WERI-Rb-1 (cell line): ENCODE data around the gene HIPK2.

Experiments
- DNase-seq: peaks from one replicate; pipeline ENCODE4 v3.0.0-alpha.2; 2020
- H3K27ac ChIP-seq: fragments of 250-450 bp; sonication (Bioruptor Pico); 2 replicates; pipeline ENCODE4 v1.5.1; 2020; ENCODE audit warnings: mild to moderate bottlenecking, moderate library complexity
- H3K27me3 ChIP-seq: fragments of 250-450 bp; sonication (Bioruptor Pico); 2 replicates; pipeline ENCODE4 v1.5.1; 2021; ENCODE audit warnings: mild to moderate bottlenecking, low read depth, moderate library complexity; ENCODE audit not compliant: insufficient read depth, severe bottlenecking
- H3K36me3 ChIP-seq: fragments of 250-450 bp; sonication (Bioruptor Pico); 2 replicates; pipeline ENCODE4 v1.5.1; 2020; ENCODE audit warnings: mild to moderate bottlenecking, moderate library complexity
- H3K4me3 ChIP-seq: 2 replicates; pipeline ENCODE4 v1.5.1; 2011; ENCODE audit warnings: low read depth, mild to moderate bottlenecking, control low read depth, low read length
- H3K9me3 ChIP-seq: fragments of 250-450 bp; sonication (Bioruptor Pico); 2 replicates; pipeline ENCODE4 v1.5.1; 2021; ENCODE audit warnings: mild to moderate bottlenecking, moderate library complexity; ENCODE audit not compliant: severe bottlenecking
- TF ChIP-seq, protein P1 (sequence below): IDR thresholded peaks from 2 replicates; pipeline ENCODE4 v1.5.1; 2011; ENCODE audit warnings: low read depth, mild to moderate bottlenecking, control low read depth, inconsistent platforms, low read length

The HIPK2 gene

DNA sequence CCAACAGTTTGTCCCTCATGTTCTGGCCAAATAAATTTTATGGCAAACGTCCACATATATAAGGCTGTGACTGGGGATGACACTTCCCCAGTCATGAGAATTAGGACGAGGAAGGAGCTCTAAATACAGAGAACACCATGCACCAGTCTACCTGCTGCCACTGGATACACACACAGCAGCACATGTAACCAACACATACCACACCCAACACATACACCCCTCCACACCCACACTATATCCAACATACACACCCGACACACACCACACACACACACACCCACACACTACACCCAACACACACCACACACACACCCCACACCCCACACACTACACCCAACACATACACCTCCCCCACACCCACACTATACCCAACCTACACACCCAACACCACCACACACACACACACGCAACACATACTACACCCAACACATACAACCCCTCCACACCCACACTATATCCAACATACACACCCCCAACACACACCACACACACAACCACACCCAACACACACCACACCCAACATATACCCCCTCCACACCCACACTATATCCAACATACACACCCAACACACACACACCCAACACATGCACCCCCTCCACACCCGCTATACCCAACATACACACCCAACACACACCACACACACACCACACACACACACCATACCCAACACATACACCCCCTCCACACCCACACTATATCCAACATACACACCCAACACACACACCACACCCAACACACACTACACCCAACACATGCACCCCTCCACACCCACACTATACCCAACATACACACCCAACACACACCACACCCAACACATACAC is 74.1 kb downstream of the HIPK2 start:
- H3K27ac ChIP-seq: no peak overlapping the region
- H3K27me3 ChIP-seq: no peaks in the 10 kb centered on the region
- TF ChIP-seq, protein P1, sequence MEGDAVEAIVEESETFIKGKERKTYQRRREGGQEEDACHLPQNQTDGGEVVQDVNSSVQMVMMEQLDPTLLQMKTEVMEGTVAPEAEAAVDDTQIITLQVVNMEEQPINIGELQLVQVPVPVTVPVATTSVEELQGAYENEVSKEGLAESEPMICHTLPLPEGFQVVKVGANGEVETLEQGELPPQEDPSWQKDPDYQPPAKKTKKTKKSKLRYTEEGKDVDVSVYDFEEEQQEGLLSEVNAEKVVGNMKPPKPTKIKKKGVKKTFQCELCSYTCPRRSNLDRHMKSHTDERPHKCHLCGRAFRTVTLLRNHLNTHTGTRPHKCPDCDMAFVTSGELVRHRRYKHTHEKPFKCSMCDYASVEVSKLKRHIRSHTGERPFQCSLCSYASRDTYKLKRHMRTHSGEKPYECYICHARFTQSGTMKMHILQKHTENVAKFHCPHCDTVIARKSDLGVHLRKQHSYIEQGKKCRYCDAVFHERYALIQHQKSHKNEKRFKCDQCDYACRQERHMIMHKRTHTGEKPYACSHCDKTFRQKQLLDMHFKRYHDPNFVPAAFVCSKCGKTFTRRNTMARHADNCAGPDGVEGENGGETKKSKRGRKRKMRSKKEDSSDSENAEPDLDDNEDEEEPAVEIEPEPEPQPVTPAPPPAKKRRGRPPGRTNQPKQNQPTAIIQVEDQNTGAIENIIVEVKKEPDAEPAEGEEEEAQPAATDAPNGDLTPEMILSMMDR: no peak

DNA sequence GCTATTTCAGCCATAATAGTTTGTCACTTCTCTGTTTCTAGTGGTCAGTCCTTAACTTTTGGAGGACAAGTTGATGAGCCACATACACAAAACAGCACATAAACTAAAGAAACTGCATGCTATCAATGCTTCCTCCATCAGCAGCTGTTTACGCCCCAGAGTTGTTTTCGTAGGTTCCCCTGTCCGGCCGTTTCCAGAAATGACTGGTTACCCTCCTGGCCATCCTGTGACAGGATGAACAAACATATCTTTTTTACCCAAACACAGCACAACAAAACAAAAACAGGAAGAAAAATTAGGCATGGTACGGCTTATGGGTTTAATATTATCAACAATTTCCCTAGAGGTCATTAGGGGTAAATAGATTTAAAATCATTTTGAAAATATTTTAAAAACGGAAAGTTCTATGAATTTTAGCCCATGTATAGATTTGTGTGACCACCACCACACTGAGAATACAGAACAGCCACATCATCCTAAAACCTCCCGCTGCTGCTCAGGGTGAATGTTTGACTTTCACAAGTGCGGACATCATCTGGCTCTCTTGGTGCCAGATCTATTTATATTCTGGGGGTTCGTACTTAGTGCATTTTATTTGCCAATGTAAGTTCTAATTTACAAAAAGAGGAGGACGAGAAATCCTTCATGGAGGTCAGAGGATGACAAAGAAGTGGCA is 74.8 kb downstream of the HIPK2 start:
- TF ChIP-seq, protein P1: no peak
- Histone ChIP-seq H3K27me3 (no peaks in the 10 kb centered on the region), H3K36me3 (peaks cover 42% of the 10 kb centered on the region), H3K9me3 (no peaks in the 10 kb centered on the region), H3K27ac (no peak overlapping the region), H3K4me3 (no peak overlapping the region)
- DNase-seq: no peak

More for the DNA sequence above, 74.1 kb downstream of the HIPK2 start:
- H3K9me3 ChIP-seq: no peaks in the 10 kb centered on the region
- H3K36me3 ChIP-seq: peaks cover 39% of the 10 kb centered on the region
- DNase-seq: no peak
- no peak overlapping the region for H3K4me3 ChIP-seq

DNA sequence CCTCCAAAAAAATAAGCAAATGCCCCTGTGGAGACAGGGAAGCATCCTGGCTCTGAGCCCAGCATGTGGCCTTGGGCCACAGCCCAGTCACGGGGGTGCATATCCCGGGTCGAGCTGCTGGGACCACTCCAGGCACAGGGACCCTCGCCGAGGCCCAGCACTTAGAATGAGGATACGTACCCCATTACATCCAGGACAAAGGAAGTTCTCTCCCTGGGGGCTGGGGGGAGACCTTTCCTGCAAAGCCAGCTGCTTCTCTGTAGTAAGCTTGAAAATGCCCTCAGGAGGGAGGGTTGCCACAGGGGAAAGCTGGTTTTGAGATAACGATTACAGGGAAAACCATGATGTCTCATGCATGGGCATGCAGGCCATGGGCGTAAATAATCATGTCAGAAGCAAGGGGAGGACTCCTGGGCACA is 75.5 kb downstream of the HIPK2 start:
- Histone ChIP-seq H3K27ac (no peak overlapping the region), H3K9me3 (no peaks in the 10 kb centered on the region), H3K27me3 (no peaks in the 10 kb centered on the region), H3K4me3 (no peak overlapping the region), H3K36me3 (peaks cover 39% of the 10 kb centered on the region)
- TF ChIP-seq, protein P1: no peak
- DNase-seq: no peak

DNA sequence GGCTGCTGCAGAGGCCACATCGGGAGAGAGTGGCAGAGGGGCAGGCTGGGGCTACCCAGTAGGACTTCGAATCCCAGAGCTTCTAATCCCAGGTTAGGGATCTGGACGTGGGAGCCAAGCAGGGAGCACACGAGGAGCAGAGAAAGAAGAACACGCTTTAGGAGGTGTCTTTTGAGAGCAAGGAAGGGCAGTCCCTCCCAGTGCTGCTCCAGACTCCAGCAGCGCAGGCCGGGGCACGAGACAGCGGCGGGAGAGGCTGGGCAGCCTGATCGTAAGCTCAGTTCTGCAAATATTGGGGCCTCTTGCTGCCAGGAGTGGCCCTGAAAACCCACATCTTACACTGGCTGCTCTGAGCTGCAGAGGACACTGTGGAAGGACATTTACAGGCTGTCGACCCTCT is 75.9 kb downstream of the HIPK2 start:
- H3K4me3 ChIP-seq: no peak overlapping the region
- H3K36me3 ChIP-seq: peaks cover 35% of the 10 kb centered on the region
- H3K27ac ChIP-seq: no peak overlapping the region
- H3K27me3 ChIP-seq: no peaks in the 10 kb centered on the region
- H3K9me3 ChIP-seq: no peaks in the 10 kb centered on the region
- no peak for DNase-seq
- TF ChIP-seq, protein P1: no peak

DNA sequence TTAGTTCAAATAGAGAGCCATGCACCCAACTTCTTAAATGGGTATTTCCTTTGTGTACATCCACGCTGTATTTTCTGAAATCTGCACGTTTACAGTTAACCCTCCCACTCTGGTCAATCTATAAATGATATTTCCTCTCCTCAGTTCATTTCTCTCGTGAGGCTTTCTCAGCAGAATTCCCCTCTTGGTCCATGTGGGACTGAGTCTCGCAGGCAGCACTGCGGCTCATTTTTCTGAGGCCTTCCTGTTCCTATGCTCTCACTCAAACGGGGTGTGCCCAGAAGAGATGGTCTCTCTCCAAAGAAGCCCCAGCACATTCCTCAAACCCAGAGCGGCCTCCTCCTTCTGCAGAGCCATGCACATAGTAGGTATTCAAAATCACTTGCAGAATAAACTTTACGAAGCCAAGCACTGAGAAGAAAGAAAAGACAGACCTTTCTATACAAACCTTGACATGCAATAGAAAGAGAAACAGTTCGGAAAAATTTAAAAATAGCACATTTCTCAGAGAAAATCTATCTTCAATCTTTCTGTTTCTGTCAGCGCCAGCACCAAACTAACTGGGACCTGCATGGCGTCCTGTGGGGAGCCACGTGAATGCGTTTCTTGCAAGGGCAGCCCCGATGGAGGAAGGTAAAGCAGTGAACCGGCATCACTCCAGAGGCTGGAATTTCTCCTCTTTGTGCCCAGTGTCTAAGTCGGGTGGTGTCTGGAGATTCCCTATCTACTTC is 77.1 kb downstream of the HIPK2 start:
- Histone ChIP-seq H3K4me3 (no peak overlapping the region), H3K9me3 (no peaks in the 10 kb centered on the region), H3K27ac (no peak overlapping the region), H3K27me3 (no peaks in the 10 kb centered on the region), H3K36me3 (peaks cover 32% of the 10 kb centered on the region)
- TF ChIP-seq, protein P1: no peak
- DNase-seq: no peak
